IPS-18c (cell line): ENCODE data around the gene AQP1.

ENCODE experiments used
- H3K4me3 ChIP-seq: 2 replicates; pipeline ENCODE4 v1.7.0; 2013; ENCODE audit warnings: low read depth, mild to moderate bottlenecking, low read length, moderate library complexity; ENCODE audit not compliant: insufficient read depth
- H3K9me3 ChIP-seq: one replicate; pipeline ENCODE4 v1.6.1; 2013; ENCODE audit warnings: mild to moderate bottlenecking, low read length, moderate library complexity; ENCODE audit not compliant: control insufficient read depth, insufficient read depth

The AQP1 gene

DNA sequence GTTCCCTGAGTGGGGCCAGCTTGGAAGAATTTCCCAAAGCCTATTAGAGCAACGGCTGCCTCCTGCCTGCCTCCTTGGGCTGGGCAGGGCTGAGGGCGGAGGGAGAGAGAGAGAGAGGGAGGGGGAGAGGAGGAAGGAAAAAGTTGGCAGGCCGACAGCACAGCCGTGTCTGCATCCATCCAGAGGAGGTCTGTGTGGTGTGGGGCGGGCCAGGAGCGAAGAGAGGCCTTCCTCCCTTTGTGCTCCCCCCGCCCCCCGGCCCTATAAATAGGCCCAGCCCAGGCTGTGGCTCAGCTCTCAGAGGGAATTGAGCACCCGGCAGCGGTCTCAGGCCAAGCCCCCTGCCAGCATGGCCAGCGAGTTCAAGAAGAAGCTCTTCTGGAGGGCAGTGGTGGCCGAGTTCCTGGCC lies at the start of gene AQP1:
AQP1 (plus strand) TSS at position 293 of the 409 bp plus-strand sequence; CDS start at position 350, 57 bp downstream.
- Histone ChIP-seq H3K9me3 (no peaks in the 10 kb centered on the region), H3K4me3 (no peak within 1 kb of the TSS)

DNA sequence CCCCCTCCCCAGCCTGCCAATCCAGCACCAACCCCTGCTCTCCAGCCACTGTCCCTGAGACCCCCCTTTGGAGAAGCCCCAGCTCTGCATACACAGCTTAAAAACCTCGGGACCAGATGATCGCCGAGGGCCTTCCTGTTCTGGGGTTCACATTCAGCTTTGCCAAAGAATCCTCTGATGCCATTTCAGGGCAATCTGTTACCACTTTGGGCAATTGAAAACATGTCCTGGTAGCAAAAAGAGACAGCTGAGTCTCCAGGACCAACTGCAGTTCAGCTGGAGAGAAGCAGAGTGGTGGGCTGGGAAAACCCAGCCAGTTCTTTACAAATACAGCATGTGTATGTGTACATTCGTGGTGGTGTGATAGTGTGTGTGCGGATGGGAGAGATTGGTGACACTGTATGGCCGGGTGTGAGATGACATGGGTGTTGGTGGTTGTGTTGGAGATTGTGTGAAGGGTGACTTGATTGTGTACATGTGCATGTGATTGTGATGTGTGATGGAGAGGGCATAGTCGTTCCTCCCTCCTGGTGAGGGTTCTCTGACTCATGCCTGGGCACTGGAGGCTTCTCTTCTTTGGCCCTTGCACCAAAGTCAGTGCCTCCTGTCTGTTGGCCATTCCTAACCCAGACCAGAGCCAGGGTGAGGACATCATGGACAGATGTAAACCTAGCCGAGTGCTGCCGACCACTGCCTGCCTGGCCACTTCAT lies 48.5 kb upstream of the AQP1 start:
- peaks cover 2% of the 10 kb centered on the region for H3K9me3 ChIP-seq
- no peak overlapping the region for H3K4me3 ChIP-seq

DNA sequence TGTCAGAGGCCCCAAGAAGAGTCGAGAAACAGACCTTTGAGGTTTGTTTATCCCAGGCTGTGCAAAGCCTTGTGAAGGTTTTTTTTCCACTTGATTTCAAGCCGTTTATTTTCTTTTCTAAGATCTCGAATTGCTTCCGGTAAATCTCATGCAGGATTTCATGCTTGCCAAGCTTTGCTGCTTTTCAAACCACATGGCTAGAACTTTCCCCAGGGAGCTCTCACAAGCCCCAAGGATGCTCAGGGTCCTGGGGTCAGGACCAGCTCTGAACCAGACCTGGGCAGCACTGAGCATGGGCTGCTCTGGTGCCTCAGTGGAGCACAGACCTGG lies 48.0 kb upstream of the AQP1 start:
- Histone ChIP-seq H3K4me3 (no peak overlapping the region), H3K9me3 (peaks cover 2% of the 10 kb centered on the region)

DNA sequence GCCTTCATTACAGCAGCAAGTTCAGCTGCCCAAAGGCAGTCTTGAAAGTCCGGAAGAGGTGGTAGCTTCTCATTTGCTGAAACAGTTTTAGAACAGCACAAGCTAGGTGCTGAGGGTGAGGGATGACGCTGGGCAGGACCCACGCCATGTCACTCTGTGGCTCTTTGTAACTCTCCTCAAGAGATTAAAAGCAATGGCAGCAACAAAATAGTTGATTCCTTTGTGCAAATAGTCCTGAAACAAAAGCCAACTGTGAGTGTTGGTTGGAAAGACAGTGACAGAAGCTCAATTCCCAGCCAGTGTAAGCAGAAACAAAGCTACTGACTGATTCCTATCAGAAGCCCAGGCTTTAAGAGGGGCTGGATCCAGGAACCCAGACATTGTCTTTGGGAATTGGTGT lies 47.6 kb upstream of the AQP1 start:
- Histone ChIP-seq H3K9me3 (peaks cover 2% of the 10 kb centered on the region), H3K4me3 (no peak overlapping the region)

- H3K9me3 ChIP-seq, result peaks cover 2% of the 10 kb centered on the region
- no peak overlapping the region for H3K4me3 ChIP-seq
Observed at GRCh38 chr7:30865076-30865475, 46.6 kb upstream of the AQP1 start.

DNA sequence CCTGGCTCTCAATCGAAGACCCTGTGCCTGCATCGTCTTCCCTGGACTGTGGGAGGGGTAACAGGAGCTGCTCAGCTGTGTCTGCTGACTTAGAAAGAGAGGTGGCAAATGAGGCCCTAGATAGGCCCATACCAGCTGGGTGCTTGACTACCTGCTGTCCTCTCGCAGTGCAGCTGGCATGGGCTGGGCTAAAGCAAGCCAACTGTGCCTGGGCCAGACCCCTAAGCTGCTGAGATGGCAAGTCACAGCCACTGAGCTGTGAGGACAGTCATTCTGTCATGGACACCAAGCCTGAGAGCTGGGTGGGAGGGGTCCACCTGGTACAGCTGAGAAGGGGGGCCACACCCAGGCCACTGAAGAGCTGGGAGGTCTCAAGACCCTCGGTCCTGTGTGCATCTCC lies 45.8 kb upstream of the AQP1 start:
- peaks cover 2% of the 10 kb centered on the region for H3K9me3 ChIP-seq
- no peak overlapping the region for H3K4me3 ChIP-seq

- Histone ChIP-seq H3K4me3 (no peak overlapping the region), H3K9me3 (peaks cover 2% of the 10 kb centered on the region)
Observed at GRCh38 chr7:30866939-30867338, 44.7 kb upstream of the AQP1 start.

- peaks cover 2% of the 10 kb centered on the region for H3K9me3 ChIP-seq
- H3K4me3 ChIP-seq, result no peak overlapping the region
Observed at GRCh38 chr7:30867483-30867882, 44.2 kb upstream of the AQP1 start.

GRCh38 chr7:30869794-30870611 lies 41.6 kb upstream of the AQP1 start:
- Histone ChIP-seq H3K4me3 (no peak overlapping the region), H3K9me3 (no peaks in the 10 kb centered on the region)

DNA sequence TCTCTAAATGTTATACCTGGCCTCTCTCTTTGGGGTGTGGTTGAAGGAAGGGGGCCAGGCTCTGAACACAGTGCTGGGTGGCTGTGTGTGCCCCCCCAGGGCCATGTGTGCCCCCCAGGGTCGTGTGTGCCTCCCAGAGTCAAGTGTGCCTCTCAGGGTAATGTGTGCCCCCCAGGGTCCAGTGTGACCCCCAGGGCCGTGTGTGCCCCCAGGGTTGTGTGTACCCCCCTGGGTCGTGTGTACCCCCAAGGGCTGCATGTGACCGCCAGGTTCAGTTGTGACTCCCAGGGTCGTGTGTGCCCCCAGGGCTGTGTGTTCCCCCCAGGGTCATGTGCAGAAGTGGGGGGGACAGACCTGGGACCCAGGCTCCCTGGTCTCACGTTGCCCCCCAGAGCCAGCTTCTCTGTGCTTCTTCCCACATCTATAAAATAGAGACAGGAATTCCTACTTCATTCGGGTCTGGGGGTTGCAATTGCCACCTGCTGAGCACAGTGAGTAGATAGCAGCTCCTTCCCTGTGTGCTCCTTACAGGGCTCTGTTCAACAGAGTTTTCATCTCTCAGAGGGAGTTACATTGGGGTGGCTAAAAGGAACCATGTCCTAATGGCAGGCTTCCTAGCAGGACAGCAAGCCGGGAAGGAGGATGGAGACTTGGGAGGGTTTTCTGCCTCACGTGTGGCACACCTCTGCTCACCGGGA lies 40.7 kb upstream of the AQP1 start:
- no peaks in the 10 kb centered on the region for H3K9me3 ChIP-seq
- H3K4me3 ChIP-seq, result no peak overlapping the region

DNA sequence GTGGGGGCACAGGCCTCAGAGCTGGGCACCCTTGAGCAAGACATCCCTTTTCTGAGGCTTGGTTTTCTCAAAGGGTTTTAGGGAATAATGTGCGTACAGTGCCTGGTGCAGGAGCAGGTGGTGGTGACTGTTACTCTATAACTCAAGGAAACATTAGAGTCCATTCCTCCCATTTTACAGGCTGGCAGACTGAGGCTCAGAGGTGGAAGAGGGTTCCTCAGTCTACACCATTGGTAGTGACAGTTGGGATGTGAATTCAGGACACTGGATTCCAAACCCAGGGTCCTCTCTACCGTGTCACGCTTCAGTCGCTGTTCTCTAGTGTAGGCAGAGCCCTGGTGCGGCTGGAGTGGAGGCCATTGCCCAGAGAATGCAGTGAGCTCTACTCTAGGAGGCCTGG lies 40.0 kb upstream of the AQP1 start:
- no peak overlapping the region for H3K4me3 ChIP-seq
- no peaks in the 10 kb centered on the region for H3K9me3 ChIP-seq

DNA sequence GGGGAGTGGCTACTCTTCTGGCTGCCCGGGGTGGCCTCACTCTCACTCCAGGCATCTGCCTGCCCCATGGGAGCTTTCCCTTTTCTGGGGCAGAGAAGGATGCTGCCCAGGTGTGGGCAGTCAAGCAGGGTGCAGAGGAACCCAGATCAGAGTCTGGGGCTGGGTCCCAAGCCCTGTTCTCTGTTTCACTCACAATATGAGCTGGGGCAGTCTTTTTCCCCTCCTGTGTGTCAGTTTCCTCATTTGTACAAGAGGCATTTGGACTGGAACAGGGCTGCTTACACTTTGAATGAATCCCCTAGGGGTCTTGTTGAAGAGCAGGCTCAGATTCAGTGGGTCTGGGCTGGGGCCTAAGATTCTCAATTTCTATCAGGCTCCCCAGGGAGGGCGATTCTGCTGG lies 38.4 kb upstream of the AQP1 start:
- H3K4me3 ChIP-seq, result no peak overlapping the region
- H3K9me3 ChIP-seq, result no peaks in the 10 kb centered on the region

- no peaks in the 10 kb centered on the region for H3K9me3 ChIP-seq
- no peak overlapping the region for H3K4me3 ChIP-seq
Observed at GRCh38 chr7:30873656-30874055, 38.0 kb upstream of the AQP1 start.

DNA sequence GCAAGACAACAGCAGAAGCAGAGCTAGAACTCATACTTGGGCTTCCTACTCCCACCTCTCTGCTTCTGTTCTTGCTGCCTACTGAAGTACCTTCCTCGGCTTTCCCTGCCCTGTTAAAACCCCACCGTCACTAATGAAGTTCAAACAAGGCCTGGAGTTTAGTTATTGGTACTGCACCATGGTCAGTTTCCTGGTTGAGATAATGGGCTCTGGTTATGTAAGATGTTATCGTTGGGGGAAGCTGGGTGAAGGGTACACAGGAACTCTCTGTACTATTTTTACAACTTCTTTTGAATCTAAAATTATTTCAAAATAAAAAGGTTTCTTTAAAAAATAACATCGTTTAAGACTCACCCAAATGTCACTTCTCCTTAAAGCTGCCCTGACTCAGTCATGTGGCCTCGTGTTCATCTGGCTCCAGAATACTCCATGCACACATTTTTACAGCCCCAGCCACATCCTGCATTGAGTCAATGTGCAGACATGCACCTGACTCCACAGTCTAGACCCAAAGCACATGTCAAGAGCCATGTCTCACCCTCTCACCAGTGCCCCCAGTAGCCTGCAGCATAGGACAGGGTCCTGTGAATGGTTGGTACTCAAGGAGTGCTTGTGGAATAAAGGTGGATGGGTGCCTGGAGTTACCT lies 36.9 kb upstream of the AQP1 start:
- Histone ChIP-seq H3K4me3 (no peak overlapping the region), H3K9me3 (no peaks in the 10 kb centered on the region)

DNA sequence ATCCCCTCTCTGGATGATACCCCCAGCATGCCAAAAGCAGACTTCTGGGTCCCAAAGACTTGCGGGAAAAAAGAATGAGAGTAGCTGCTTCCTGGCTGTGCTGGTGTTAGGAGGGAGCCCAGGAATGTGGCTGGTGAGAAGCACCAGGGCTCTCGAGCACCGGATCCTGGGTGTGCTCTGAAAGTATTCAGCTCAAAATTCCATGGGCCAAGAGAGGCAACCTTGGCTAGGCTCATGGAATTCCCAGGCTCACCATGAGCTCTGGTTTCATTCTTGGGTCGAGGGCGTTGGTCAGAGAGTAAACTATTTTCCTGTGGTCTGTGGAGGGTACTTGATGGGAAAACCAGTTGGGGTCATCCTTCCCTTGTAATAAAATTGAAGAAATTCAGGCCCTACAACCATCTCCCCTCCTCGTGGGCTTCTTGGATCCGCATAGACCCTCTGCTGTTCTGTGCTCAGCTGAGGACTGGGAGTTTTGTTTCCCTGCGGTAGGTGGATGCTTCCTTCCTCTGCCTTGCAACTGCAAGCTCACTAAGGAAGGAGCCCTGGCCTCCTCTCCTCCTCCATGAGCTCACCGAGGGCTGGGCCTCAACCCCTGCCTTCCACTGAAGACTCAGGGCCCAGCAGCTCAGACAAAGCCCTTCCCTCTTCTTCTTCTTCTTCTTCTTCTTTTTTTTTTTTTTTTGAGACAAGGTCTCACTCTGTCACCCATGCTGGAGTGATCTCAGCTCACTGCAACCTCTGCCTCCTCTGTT lies 34.5 kb upstream of the AQP1 start:
- Histone ChIP-seq H3K9me3 (no peaks in the 10 kb centered on the region), H3K4me3 (no peak overlapping the region)

DNA sequence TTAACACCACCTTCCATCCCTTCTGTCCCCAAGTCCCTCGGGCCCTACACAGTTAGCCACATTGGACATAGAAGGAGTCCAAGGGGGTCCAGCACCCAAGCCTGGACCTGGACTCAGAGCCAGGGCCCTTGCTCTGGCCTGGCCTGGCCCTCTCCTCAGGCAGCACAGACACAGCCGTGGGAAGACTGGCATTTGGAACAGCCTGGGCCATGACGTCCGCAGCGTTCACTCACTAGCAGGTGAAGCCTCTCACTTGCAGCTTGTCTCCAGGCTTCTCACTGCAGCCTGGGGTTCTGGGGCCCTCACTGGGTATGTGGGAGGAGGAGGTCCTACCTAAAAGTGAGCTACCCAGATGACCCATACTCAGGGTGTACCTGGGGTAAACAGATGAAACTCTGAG lies 33.7 kb upstream of the AQP1 start:
- no peak overlapping the region for H3K4me3 ChIP-seq
- no peaks in the 10 kb centered on the region for H3K9me3 ChIP-seq
